ENCODE measurements around the gene RAMP1. TPM values are rescaled to one million over a fixed set of nuclear protein-coding genes. Genes with fewer than 3 reads are reported as not detected.

The RAMP1 gene
- total and polyA plus RNA-seq, 9 donors = 1.8 to 62.5 (median 29.4) TPM

- TF ChIP-seq POLR2A (IDR thresholded peaks at IDR 0.05) (no peak), CTCF (IDR thresholded peaks at IDR 0.05) (no peak), EP300 (IDR thresholded peaks at IDR 0.05) (no peak)
- DNase-seq = no peak
- intact Hi-C loops (cut with DNase I) = no loop called here
- no peaks in the 10 kb centered on the region for H3K27me3 ChIP-seq
- H3K27ac ChIP-seq = no peak overlapping the region
- H3K4me3 ChIP-seq = no peak overlapping the region
- no peaks in the 10 kb centered on the region for H3K9me3 ChIP-seq
- H3K36me3 ChIP-seq = no peaks in the 10 kb centered on the region
- peaks cover 2% of the 10 kb centered on the region for H3K4me1 ChIP-seq (ENCODE audit: insufficient read depth)
- 29 to 33% (median 32%) methylated on average over 3 of the region's 3 CpGs for WGBS, 3 donors
These were observed 73.3 kb downstream of the RAMP1 start for GRCh38 chr2:237932731-237933131.

- H3K4me3 ChIP-seq = no peak overlapping the region
- peaks cover 2% of the 10 kb centered on the region for H3K4me1 ChIP-seq (ENCODE audit: insufficient read depth)
- 91 to 96% (median 95%) methylated on average over 5 of the region's 5 CpGs for WGBS, 3 donors
- no peak for TF ChIP-seq EP300 (IDR thresholded peaks at IDR 0.05)
- no peak for TF ChIP-seq CTCF (IDR thresholded peaks at IDR 0.05)
- no peak for TF ChIP-seq POLR2A (IDR thresholded peaks at IDR 0.05)
- no peaks in the 10 kb centered on the region for H3K9me3 ChIP-seq
- H3K27ac ChIP-seq = no peak overlapping the region
- H3K36me3 ChIP-seq = no peaks in the 10 kb centered on the region
- DNase-seq = no peak
- no peaks in the 10 kb centered on the region for H3K27me3 ChIP-seq
- intact Hi-C loops (cut with DNase I) = no loop called here
These were observed 74.8 kb downstream of the RAMP1 start for GRCh38 chr2:237934186-237934585.

GRCh38 chr2:237935740-237936452 is 76.5 kb downstream of the RAMP1 start:
- no peaks in the 10 kb centered on the region for H3K9me3 ChIP-seq
- H3K4me1 ChIP-seq (ENCODE audit: insufficient read depth) = peaks cover 2% of the 10 kb centered on the region
- 76 to 81% (median 79%) methylated on average over 11 of the region's 11 CpGs for WGBS, 3 donors
- H3K27ac ChIP-seq = no peak overlapping the region
- no peak overlapping the region for H3K4me3 ChIP-seq
- H3K36me3 ChIP-seq = no peaks in the 10 kb centered on the region
- intact Hi-C loops (cut with DNase I) = no loop called here
- no peak for TF ChIP-seq EP300 (IDR thresholded peaks at IDR 0.05)
- TF ChIP-seq CTCF (IDR thresholded peaks at IDR 0.05) = no peak
- TF ChIP-seq POLR2A (IDR thresholded peaks at IDR 0.05) = no peak
- no peak for DNase-seq
- no peaks in the 10 kb centered on the region for H3K27me3 ChIP-seq

DNA sequence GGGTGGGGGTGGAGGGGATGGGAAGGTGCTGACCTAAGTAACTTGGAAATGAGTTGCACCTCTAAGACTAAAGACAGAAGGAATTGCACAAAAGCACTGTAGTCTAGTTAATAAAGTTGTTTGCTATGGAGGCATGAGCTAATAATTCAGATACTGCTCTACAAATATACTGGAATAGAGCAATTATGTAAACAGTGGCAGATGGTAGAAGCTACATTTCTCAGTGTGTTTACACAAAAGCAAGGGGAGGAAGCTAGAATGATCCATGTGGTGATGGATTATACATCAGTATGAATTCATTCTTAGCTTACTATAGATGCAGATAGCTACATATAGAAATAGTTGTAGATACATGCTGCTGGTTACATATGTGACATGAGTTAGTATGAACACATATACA is 79.8 kb downstream of the RAMP1 start:
- H3K27ac ChIP-seq = no peak overlapping the region
- no peaks in the 10 kb centered on the region for H3K9me3 ChIP-seq
- H3K27me3 ChIP-seq = no peaks in the 10 kb centered on the region
- no peak overlapping the region for H3K4me3 ChIP-seq
- intact Hi-C loops (cut with DNase I) = no loop called here
- TF ChIP-seq POLR2A (IDR thresholded peaks at IDR 0.05) (no peak), CTCF (IDR thresholded peaks at IDR 0.05) (no peak), EP300 (IDR thresholded peaks at IDR 0.05) (no peak)
- DNase-seq = no peak
- no peaks in the 10 kb centered on the region for H3K36me3 ChIP-seq
- H3K4me1 ChIP-seq (ENCODE audit: insufficient read depth) = peaks cover 3% of the 10 kb centered on the region
